Measurements from ENCODE around the gene SLC16A14. TPM values are rescaled to one million over a fixed set of nuclear protein-coding genes. Genes with fewer than 3 reads are reported as not detected.

The SLC16A14 gene
- total RNA-seq, 2 experiments from 2014 or later, result 0.63 to 0.89 TPM

DNA sequence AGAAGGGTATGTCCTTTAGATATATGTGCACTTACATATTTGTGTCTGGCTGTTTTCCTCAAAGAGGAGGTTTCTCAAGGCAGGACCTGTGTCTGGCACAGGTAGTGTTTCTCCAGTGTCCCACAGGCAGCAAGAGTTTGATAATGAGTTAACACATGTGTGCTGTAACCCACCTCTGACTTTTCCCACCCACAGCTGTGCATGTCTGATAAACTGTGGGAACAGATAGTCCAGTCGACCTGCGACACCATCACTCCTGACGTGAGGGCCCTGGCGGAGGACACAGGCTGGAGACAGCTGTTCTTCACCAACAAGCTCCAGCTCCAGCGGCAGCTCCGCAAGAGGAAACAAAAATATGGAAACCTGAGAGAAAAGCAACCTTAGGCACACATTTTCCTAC lies 58.2 kb downstream of the SLC16A14 start:
- no peak for DNase-seq
- CTCF ChIA-PET, result no interaction called here
- intact Hi-C loops (cut with DNase I, micrococcal nuclease), result no loop called here
- TF ChIP-seq, protein P1, sequence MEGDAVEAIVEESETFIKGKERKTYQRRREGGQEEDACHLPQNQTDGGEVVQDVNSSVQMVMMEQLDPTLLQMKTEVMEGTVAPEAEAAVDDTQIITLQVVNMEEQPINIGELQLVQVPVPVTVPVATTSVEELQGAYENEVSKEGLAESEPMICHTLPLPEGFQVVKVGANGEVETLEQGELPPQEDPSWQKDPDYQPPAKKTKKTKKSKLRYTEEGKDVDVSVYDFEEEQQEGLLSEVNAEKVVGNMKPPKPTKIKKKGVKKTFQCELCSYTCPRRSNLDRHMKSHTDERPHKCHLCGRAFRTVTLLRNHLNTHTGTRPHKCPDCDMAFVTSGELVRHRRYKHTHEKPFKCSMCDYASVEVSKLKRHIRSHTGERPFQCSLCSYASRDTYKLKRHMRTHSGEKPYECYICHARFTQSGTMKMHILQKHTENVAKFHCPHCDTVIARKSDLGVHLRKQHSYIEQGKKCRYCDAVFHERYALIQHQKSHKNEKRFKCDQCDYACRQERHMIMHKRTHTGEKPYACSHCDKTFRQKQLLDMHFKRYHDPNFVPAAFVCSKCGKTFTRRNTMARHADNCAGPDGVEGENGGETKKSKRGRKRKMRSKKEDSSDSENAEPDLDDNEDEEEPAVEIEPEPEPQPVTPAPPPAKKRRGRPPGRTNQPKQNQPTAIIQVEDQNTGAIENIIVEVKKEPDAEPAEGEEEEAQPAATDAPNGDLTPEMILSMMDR (IDR thresholded peaks at IDR 0.05), result no peak
- Histone ChIP-seq H3K36me3 (ENCODE audit: insufficient read depth, low read length) (no peaks in the 10 kb centered on the region), H3K27ac (ENCODE audit: low read depth in 1 of 2, low read length in 2 of 2) (no peak overlapping the region), H3K27me3 (ENCODE audit: control insufficient read depth in 1 of 2, insufficient read depth in 2 of 2, low read length in 2 of 2) (no peaks in the 10 kb centered on the region), H3K9me3 (ENCODE audit: control insufficient read depth in 1 of 2, insufficient read depth in 1 of 2, low read length in 2 of 2) (no peaks in the 10 kb centered on the region), H3K4me3 (ENCODE audit: low read length) (no peak overlapping the region), H3K4me1 (ENCODE audit: insufficient read depth, low read length) (no peaks in the 10 kb centered on the region)
- POLR2A ChIA-PET, result no interaction called here
- no peak for ATAC-seq (ENCODE audit: poor library complexity)
- H3K4me1 Mint-ChIP-seq (ENCODE audit: low read depth), result no peaks in the 10 kb centered on the region
- H3K27ac Mint-ChIP-seq, result no peak overlapping the region
- no peaks in the 10 kb centered on the region for H3K9me3 Mint-ChIP-seq
- H3K4me3 Mint-ChIP-seq, result no peak overlapping the region
- no peaks in the 10 kb centered on the region for H3K27me3 Mint-ChIP-seq
- no peaks in the 10 kb centered on the region for H3K36me3 Mint-ChIP-seq (ENCODE audit: low read depth)

DNA sequence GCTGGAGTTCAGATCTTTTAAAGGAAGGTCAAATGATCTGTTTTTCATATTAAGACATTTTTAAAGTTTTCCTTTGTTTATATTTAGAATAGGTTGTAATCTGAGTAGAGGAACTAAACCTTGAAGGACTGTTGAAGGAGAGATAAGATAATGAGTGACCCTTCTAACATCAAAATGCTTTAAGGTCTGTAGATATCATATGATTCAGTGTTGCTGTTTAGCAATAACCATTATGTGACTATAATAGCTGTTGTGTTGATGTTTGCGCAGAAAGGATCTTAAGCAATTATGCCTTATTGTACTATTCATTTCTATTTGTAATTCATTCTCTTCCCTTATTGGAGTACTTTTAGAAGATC lies 60.0 kb downstream of the SLC16A14 start:
- ChIA-PET CTCF (interaction anchor here (0.7 to 1.0 kb wide), 6 partner anchors 9 to 790 kb away, joined by 3 read pairs; no protein-coding TSS in a partner anchor), POLR2A (interaction anchor here (0.6 to 1.2 kb wide), 2 partner anchors 60 to 151 kb away, joined by 3 read pairs; partner anchors contain the start of gene SLC16A14)
- no peaks in the 10 kb centered on the region for H3K9me3 ChIP-seq (ENCODE audit: control insufficient read depth in 1 of 2, insufficient read depth in 1 of 2, low read length in 2 of 2)
- ATAC-seq (ENCODE audit: poor library complexity) (no peak), DNase-seq (no peak)
- H3K27me3 Mint-ChIP-seq, result no peaks in the 10 kb centered on the region
- H3K4me1 Mint-ChIP-seq (ENCODE audit: low read depth), result no peaks in the 10 kb centered on the region
- TF ChIP-seq, protein P1 (IDR thresholded peaks at IDR 0.05), result no peak
- intact Hi-C loops (cut with DNase I, micrococcal nuclease), result loop anchor here (1.0 to 5.0 kb wide), 7 partner anchors 152 to 804 kb away; no protein-coding TSS in a partner anchor
- no peak overlapping the region for H3K27ac ChIP-seq (ENCODE audit: low read depth in 1 of 2, low read length in 2 of 2)
- no peaks in the 10 kb centered on the region for H3K36me3 ChIP-seq (ENCODE audit: insufficient read depth, low read length)
- H3K9me3 Mint-ChIP-seq, result no peaks in the 10 kb centered on the region
- H3K4me3 ChIP-seq (ENCODE audit: low read length), result no peak overlapping the region
- no peaks in the 10 kb centered on the region for H3K27me3 ChIP-seq (ENCODE audit: control insufficient read depth in 1 of 2, insufficient read depth in 2 of 2, low read length in 2 of 2)
- no peak overlapping the region for H3K27ac Mint-ChIP-seq
- no peaks in the 10 kb centered on the region for H3K36me3 Mint-ChIP-seq (ENCODE audit: low read depth)
- no peak overlapping the region for H3K4me3 Mint-ChIP-seq
- no peaks in the 10 kb centered on the region for H3K4me1 ChIP-seq (ENCODE audit: insufficient read depth, low read length)

DNA sequence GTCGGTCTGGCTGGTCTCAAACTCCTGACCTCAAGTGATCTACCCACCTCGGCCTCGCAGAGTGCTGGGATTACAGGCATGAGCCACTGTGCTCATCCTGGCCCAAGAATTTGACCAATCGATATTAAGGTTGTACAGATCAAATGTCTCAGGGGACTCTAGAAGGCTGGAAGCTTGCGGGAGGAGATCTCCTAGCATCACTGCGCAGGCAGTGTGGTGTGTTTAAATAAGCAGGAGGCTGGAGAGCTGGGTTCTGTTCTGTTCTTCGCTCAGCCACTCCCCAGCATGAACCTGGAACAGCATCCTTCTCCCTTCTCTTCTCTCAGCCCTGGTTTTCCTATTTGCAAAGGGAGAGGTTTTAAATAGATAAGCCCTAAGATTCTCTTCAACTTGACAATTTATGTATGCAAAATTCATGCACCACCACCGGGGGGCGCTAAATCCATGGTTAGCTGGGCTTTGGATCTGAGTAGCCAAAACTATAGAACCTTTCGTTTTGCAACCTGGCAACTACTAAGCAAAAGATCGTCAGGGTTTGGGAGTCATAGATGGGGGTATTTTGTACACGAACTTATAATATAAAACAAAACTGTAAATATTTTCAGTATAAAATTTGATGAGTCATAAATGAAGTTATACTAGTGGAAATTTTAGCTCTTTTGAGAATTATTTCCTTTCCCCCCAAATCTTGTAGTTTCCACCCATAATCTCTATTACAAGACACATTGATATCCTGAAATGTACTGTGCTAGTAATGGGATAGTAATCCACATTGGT lies 60.6 kb downstream of the SLC16A14 start:
- ATAC-seq (ENCODE audit: poor library complexity) (peak; percentile 72), DNase-seq (peak; percentile 67 to 86 (median 78))
- no peaks in the 10 kb centered on the region for H3K9me3 ChIP-seq (ENCODE audit: control insufficient read depth in 1 of 2, insufficient read depth in 1 of 2, low read length in 2 of 2)
- Mint-ChIP-seq H3K27me3 (no peaks in the 10 kb centered on the region), H3K4me1 (ENCODE audit: low read depth) (no peaks in the 10 kb centered on the region), H3K27ac (no peak overlapping the region), H3K36me3 (ENCODE audit: low read depth) (no peaks in the 10 kb centered on the region), H3K4me3 (peak overlapping the region; percentile 7), H3K9me3 (no peaks in the 10 kb centered on the region)
- intact Hi-C loops (cut with DNase I, micrococcal nuclease), result loop anchor here (1.0 to 5.0 kb wide), 7 partner anchors 152 to 804 kb away; no protein-coding TSS in a partner anchor
- TF ChIP-seq, protein P1 (IDR thresholded peaks at IDR 0.05), result peak; percentile 93
- no peak overlapping the region for H3K27ac ChIP-seq (ENCODE audit: low read depth in 1 of 2, low read length in 2 of 2)
- H3K27me3 ChIP-seq (ENCODE audit: control insufficient read depth in 1 of 2, insufficient read depth in 2 of 2, low read length in 2 of 2), result no peaks in the 10 kb centered on the region
- no peaks in the 10 kb centered on the region for H3K4me1 ChIP-seq (ENCODE audit: insufficient read depth, low read length)
- ChIA-PET CTCF (interaction anchor here (0.7 to 1.0 kb wide), 6 partner anchors 8 to 790 kb away, joined by 3 read pairs; no protein-coding TSS in a partner anchor), POLR2A (interaction anchor here (1.2 kb wide), 1 partner anchor 61 kb away, joined by 3 read pairs; the partner anchor contains the start of gene SLC16A14)
- no peaks in the 10 kb centered on the region for H3K36me3 ChIP-seq (ENCODE audit: insufficient read depth, low read length)
- H3K4me3 ChIP-seq (ENCODE audit: low read length), result no peak overlapping the region

All from CD4-positive, alpha-beta T cell (primary cell).